K562 (cell line): ENCODE data around the gene EIF4EBP2. TPM values are rescaled to one million over a fixed set of nuclear protein-coding genes. Genes with fewer than 3 reads are reported as not detected.

ENCODE experiments used
- ATAC-seq: fragments of 200-7000 bp; cut with Tn5 transposase; 3 replicates; pipeline ENCODE4 v1.9.1; 2020; ENCODE audit warnings: moderate library complexity
- BruUV-seq: library from RNA; stranded (reverse); fragments of 400-500 nt; replicated peaks from 2 replicates; lab custom pipeline; 2021; lab: Mats Ljungman, UMichigan
- CTCF ChIA-PET: fragments of 300-600 bp; formaldehyde crosslinking; extraction: SDS; loops from one replicate; lab custom pipeline; 2021; ENCODE audit warnings: low intra/inter-chr PET ratio; lab: Yijun Ruan, JAX
- POLR2A ChIA-PET: fragments of 300-600, 350-650 bp; sonication (Branson Sonifier 250); formaldehyde crosslinking; extraction: SDS; loops from one replicate; lab custom pipeline; 2021; ENCODE audit warnings: antibody characterized with exemption, inconsistent platforms; lab: Yijun Ruan, JAX
- DNase-seq, 4 experiments: peaks; one replicate each; pipeline versions ENCODE4 v3.0.0 to v3.0.0-alpha.2; 2011 to 2018; ENCODE audit warnings: low spot score in 3 of 4, mixed read lengths in 3 of 4; ENCODE audit errors: extremely low read depth in 1 of 4
- FAIRE-seq: peaks from 2 replicates; lab custom pipeline; 2011; peaks lifted over from hg19 to GRCh38; lab: Jason Lieb, UNC
- H2AFZ ChIP-seq: 2 replicates; pipeline ENCODE4 v1.6.0; 2011; ENCODE audit warnings: low read depth, low read length, control low read depth, inconsistent platforms
- H3K27ac ChIP-seq: fragments of 200-600 bp; 3 replicates; pipeline ENCODE4 v1.8.0; 2011; ENCODE audit warnings: low read depth, mild to moderate bottlenecking, control low read depth, inconsistent platforms, low read length, moderate library complexity, mixed read lengths; ENCODE audit errors: extremely low read depth
- H3K27me3 ChIP-seq, 2 experiments: fragments of 300-600 bp in 1 of 2; 2 replicates in 1 of 2; 3 replicates in 1 of 2; pipeline versions ENCODE4 v1.6.0 to v1.8.0; 2011; ENCODE audit warnings: inconsistent platforms in 2 of 2, low read length in 2 of 2, mild to moderate bottlenecking in 1 of 2, mixed read lengths in 1 of 2, moderate library complexity in 1 of 2; ENCODE audit not compliant: control insufficient read depth in 2 of 2, insufficient read depth in 2 of 2
- H3K36me3 ChIP-seq: fragments of 300-600 bp; 3 replicates; pipeline ENCODE4 v1.8.0; 2011; ENCODE audit warnings: mild to moderate bottlenecking, low read length, inconsistent platforms; ENCODE audit not compliant: control insufficient read depth, insufficient read depth
- H3K4me1 ChIP-seq, 2 experiments: fragments of 200-600 bp in 1 of 2; replicated peaks in 1 of 2; 2 replicates in 1 of 2; 3 replicates in 1 of 2; pipeline versions ENCODE4 v1.5.1 to v1.8.0; 2011; ENCODE audit warnings: inconsistent platforms in 2 of 2, low read length in 2 of 2, mild to moderate bottlenecking in 1 of 2, mixed read lengths in 1 of 2, moderate library complexity in 1 of 2; ENCODE audit not compliant: control insufficient read depth in 2 of 2, insufficient read depth in 2 of 2
- H3K4me2 ChIP-seq: 2 replicates; pipeline ENCODE4 v1.6.1; 2011; ENCODE audit warnings: low read length, control low read depth, inconsistent platforms, mixed read lengths; ENCODE audit not compliant: insufficient read depth
- H3K4me3 ChIP-seq: fragments of 200-600 bp; sonication (generic), shearing (Covaris generic); 2 replicates; pipeline ENCODE4 v1.5.1; 2016; ENCODE audit warnings: control low read depth, inconsistent platforms
- H3K79me2 ChIP-seq: fragments of 200-600 bp; 3 replicates; pipeline ENCODE4 v1.8.0; 2011; ENCODE audit warnings: low read length, inconsistent platforms; ENCODE audit not compliant: control insufficient read depth, insufficient read depth
- H3K9ac ChIP-seq, 2 experiments: 2 replicates each; pipeline versions ENCODE4 v1.6.0 to v1.6.1; 2011; ENCODE audit warnings: low read depth in 2 of 2, low read length in 2 of 2, control low read depth in 1 of 2, inconsistent platforms in 1 of 2, mild to moderate bottlenecking in 1 of 2, mixed read lengths in 1 of 2; ENCODE audit not compliant: insufficient read depth in 1 of 2
- H3K9me1 ChIP-seq: one replicate; pipeline ENCODE4 v1.6.0; 2011; ENCODE audit warnings: inconsistent platforms, mild to moderate bottlenecking, low read length, moderate library complexity; ENCODE audit not compliant: control insufficient read depth, insufficient read depth
- H3K9me3 ChIP-seq: replicated peaks from 2 replicates; pipeline ENCODE4 v1.5.1; 2011; ENCODE audit warnings: low read depth, low read length, inconsistent platforms; ENCODE audit not compliant: control insufficient read depth, insufficient read depth
- H4K20me1 ChIP-seq: replicated peaks from 2 replicates; pipeline ENCODE4 v1.6.1; 2011; ENCODE audit warnings: low read length, inconsistent platforms, mixed read lengths; ENCODE audit not compliant: control insufficient read depth, insufficient read depth
- BCOR ChIP-seq: fragments of 450-650 bp; IDR thresholded peaks from 2 replicates; pipeline ENCODE4 v1.6.1; 2016
- CBX1 ChIP-seq: sonication (generic); IDR thresholded peaks from 2 replicates; pipeline ENCODE4 v1.6.1; 2016; ENCODE audit warnings: antibody characterized with exemption, low read depth, mild to moderate bottlenecking
- CTCF ChIP-seq, 3 experiments: IDR thresholded peaks in 2 of 3; conservative IDR thresholded peaks in 1 of 3; 2 replicates each; pipeline ENCODE4 v1.5.1; 2011 to 2012; ENCODE audit warnings: low read length in 3 of 3, mild to moderate bottlenecking in 3 of 3, control low read depth in 2 of 3, improper control_type of control experiment in 1 of 3, inconsistent platforms in 1 of 3, low read depth in 1 of 3, mixed read lengths in 1 of 3, moderate library complexity in 1 of 3; ENCODE audit not compliant: insufficient read depth in 2 of 3
- KLF13 ChIP-seq: fragments of 450-650 bp; IDR thresholded peaks from 2 replicates; pipeline ENCODE4 v1.6.1; 2016; ENCODE audit warnings: missing genetic modification characterization, low read depth, mild to moderate bottlenecking, missing compliant biosample characterization, moderate library complexity, borderline replicate concordance
- MYC ChIP-seq, 2 experiments: fragments of 250-450 bp in 1 of 2; sonication (Bioruptor Pico) in 1 of 2; IDR thresholded peaks; 2 replicates each; pipeline versions ENCODE4 v1.5.1 to v1.6.1; 2012 to 2021; ENCODE audit warnings: low read depth in 2 of 2, borderline replicate concordance in 1 of 2, improper control_type of control experiment in 1 of 2, low read length in 1 of 2, mild to moderate bottlenecking in 1 of 2, moderate library complexity in 1 of 2
- PCBP2 ChIP-seq: fragments of 200-400 bp; formaldehyde crosslinking; IDR thresholded peaks from 2 replicates; pipeline ENCODE4 v1.6.1; 2018; ENCODE audit warnings: low read length, low read depth, mild to moderate bottlenecking, moderate library complexity; ENCODE audit not compliant: poor library complexity, severe bottlenecking
- PHF8 ChIP-seq: fragments of 200-600 bp; sonication (generic); IDR thresholded peaks from 2 replicates; pipeline ENCODE4 v1.6.1; 2012; ENCODE audit warnings: mixed run types, mild to moderate bottlenecking, inconsistent platforms, low read length, moderate library complexity, borderline replicate concordance
- STAT6 ChIP-seq: sonication (generic); formaldehyde crosslinking; IDR thresholded peaks from 2 replicates; pipeline ENCODE4 v1.8.1; 2023; ENCODE audit warnings: mild to moderate bottlenecking, missing genetic modification reagents
- TARDBP ChIP-seq: fragments of 450-650 bp; IDR thresholded peaks from 2 replicates; pipeline ENCODE4 v1.6.1; 2016
- ZFP30 ChIP-seq: fragments of 250-450 bp; sonication (Bioruptor Pico); IDR thresholded peaks from 2 replicates; pipeline ENCODE4 v1.8.0; 2022; ENCODE audit warnings: moderate library complexity, mild to moderate bottlenecking, inconsistent platforms, borderline replicate concordance
- ZFX ChIP-seq: sonication (generic); formaldehyde crosslinking; IDR thresholded peaks from 2 replicates; pipeline ENCODE4 v1.8.0; 2022; ENCODE audit warnings: mild to moderate bottlenecking, missing genetic modification reagents, moderate library complexity
- ZNF584 ChIP-seq: fragments of 200-800 bp; sonication (Bioruptor generic); IDR thresholded peaks from 2 replicates; pipeline ENCODE4 v1.6.1; 2016; ENCODE audit warnings: low read depth, mild to moderate bottlenecking, missing genetic modification characterization, missing compliant biosample characterization
- WGBS: fragments of 100-300 bp; shearing (Covaris generic); methylation state at CpG from one replicate; pipeline ENCODE4 v1.1.6; 2016; ENCODE audit warnings: low coverage, mixed read lengths; ENCODE audit not compliant: insufficient coverage; ENCODE audit errors: missing lambda C conversion rate; 5-methylcytosine and 5-hydroxymethylcytosine counted together
- in situ Hi-C: fragments of 300-500 bp; cut with MboI; formaldehyde crosslinking; loops from 4 replicates; pipeline ENCODE4 v1.15.0; 2018; ENCODE audit warnings: inconsistent platforms, mixed read lengths
- intact Hi-C: fragments of 100-400 bp; cut with micrococcal nuclease; formaldehyde crosslinking; loops from 2 replicates; pipeline ENCODE4 v1.14.2; 2022
- polyA plus RNA-seq, 8 experiments: library from polyadenylated mRNA; depleted of rRNA in 4 of 8; stranded (reverse) in 5 of 8; unstranded in 3 of 8; fragments of >200 nt; fragmentation: Nextera tagmentation in 2 of 8; fragmentation: Illumina TruSeq in 1 of 8; extraction: Ambion mirVana in 2 of 8; extraction: Trizol in 1 of 8; gene quantifications; 2 replicates each; pipeline versions ENCODE4 v1.2.1 to v1.2.3, GENCODE V29; 2011 to 2014; ENCODE audit warnings: inconsistent platforms in 1 of 8, missing spikeins in 1 of 8
- total RNA-seq, 7 experiments: library from RNA; depleted of rRNA in 6 of 7; stranded (reverse); fragments of >200 nt in 6 of 7; fragmentation: Illumina TruSeq in 2 of 7; extraction: Trizol in 2 of 7; gene quantifications; 2 replicates each; pipeline versions ENCODE4 v1.2.1 to v1.2.3, GENCODE V29; 2011 to 2021; ENCODE audit warnings: low replicate concordance in 1 of 7

The EIF4EBP2 gene
- total and polyA plus RNA-seq, 9 of the 15 experiments (the other 6 are each of a cell fraction or from before 2014, with no cell fraction given): 16.1 to 67.5 (median 38.3) TPM

- Histone ChIP-seq H3K4me3 (no peak overlapping the region), H3K9ac (no peak overlapping the region), H2AFZ (no peak overlapping the region), H3K36me3 (no peaks in the 10 kb centered on the region), H3K27ac (no peak overlapping the region), H3K9me3 (no peaks in the 10 kb centered on the region), H3K9me1 (no peaks in the 10 kb centered on the region), H3K79me2 (no peaks in the 10 kb centered on the region), H3K4me2 (no peak overlapping the region), H4K20me1 (peaks cover 31% of the 10 kb centered on the region), H3K27me3 (peaks cover 53 to 93% of the 10 kb centered on the region in 2 experiments), H3K4me1 (peaks cover 0 to 18% of the 10 kb centered on the region in 2 experiments; a peak in 4 of 5 replicates)
- DNase-seq (no peak), ATAC-seq (no peak), FAIRE-seq (no peak)
- CTCF ChIA-PET: no interaction called here
- intact Hi-C loops (loop anchor here (5.0 kb wide), 1 partner anchor 52 kb away; no protein-coding TSS in a partner anchor), in situ Hi-C loops (no loop called here)
- POLR2A ChIA-PET: interaction anchor here (0.6 to 1.1 kb wide), 3 partner anchors 16 to 383 kb away, joined by 3 to 5 read pairs (median 3); no protein-coding TSS in a partner anchor
- no TSS peak for BruUV-seq
- 1% methylated on average over 8 of the region's 8 CpGs for WGBS
- TF ChIP-seq ZFP30 (CRISPR knock-in tag) (no peak), TARDBP (no peak), MYC (IDR thresholded peaks at IDR 0.05; ENCODE audit: low read depth, low read length) (no peak), MYC (CRISPR knock-in tag; IDR thresholded peaks at IDR 0.05; ENCODE audit: borderline replicate concordance, low read depth) (no peak), PHF8 (no peak), PCBP2 (no peak), ZNF584 (CRISPR knock-in tag) (no peak), KLF13 (no peak), ZFX (CRISPR knock-in tag) (no peak), CTCF (IDR thresholded peaks at IDR 0.05 in 2 of 3, conservative IDR thresholded peaks at IDR 0.05 in 1 of 3; ENCODE audit: insufficient read depth in 2 of 3, low read depth in 1 of 3, low read length in 3 of 3) (no peak), CBX1 (no peak), STAT6 (no peak), BCOR (no peak)
These were observed 71.7 kb downstream of the EIF4EBP2 start for GRCh38 chr10:70475661-70476060.
